Measurements from ENCODE around the gene CLCN7.

Gene CLCN7

DNA sequence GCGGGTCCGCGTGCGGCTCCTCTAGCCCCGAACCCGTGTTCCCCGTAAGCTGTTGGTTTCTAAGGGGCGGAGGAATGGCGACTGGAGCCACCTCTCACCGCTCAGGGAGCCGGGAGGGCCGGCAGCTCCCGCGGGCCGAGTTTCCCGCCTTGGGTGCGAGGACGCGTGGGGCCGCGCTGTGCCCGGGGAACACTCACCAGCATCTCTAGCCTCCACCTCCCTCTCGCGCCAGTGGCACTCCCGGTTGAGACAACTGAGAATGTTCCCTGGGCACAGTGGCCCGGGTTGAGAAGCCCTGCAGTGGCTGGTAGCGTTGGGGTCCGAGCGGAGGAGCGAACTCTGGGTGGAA is 18.9 kb upstream of the CLCN7 start:
- no peaks in the 10 kb centered on the region for H4K20me1 ChIP-seq (ENCODE audit: insufficient read depth)
- H3K79me2 ChIP-seq (ENCODE audit: insufficient read depth, low read depth), result peaks cover 20% of the 10 kb centered on the region
- peak overlapping the region; percentile 56 for H3K27ac ChIP-seq
- peak overlapping the region; percentile 63 for H2AFZ ChIP-seq (ENCODE audit: low read depth)
- H3K4me2 ChIP-seq, result peak overlapping the region; percentile 71
- no peak overlapping the region for H3K4me3 ChIP-seq (IDR thresholded peaks at IDR 0.05; ENCODE audit: insufficient read depth, low read depth, low read length)
- H3K9ac ChIP-seq, result peak overlapping the region; percentile 90
- peaks cover 15% of the 10 kb centered on the region for H3K4me1 ChIP-seq (ENCODE audit: low read depth, poor library complexity, severe bottlenecking)
- H3K36me3 ChIP-seq (ENCODE audit: insufficient read depth), result no peaks in the 10 kb centered on the region; the same call in 1 of the 2 replicates
- TF ChIP-seq CTCF (conservative IDR thresholded peaks at IDR 0.05; ENCODE audit: low read depth, low read length), result no peak
- H3K27me3 ChIP-seq (ENCODE audit: insufficient read depth, low read depth), result peaks cover 3% of the 10 kb centered on the region; the same call in 1 of the 2 replicates

GRCh38 chr16:1492923-1493745 is 18.3 kb upstream of the CLCN7 start, which contains the start of gene TELO2:
Gene TELO2, plus strand, starts transcription at chr16:1493360. Its CDS starts 922 bp downstream, at chr16:1494282.
- peak within 1 kb of the TSS; percentile 90 for H3K9ac ChIP-seq
- no peaks in the 10 kb centered on the region; the same call in 1 of the 2 replicates for H3K36me3 ChIP-seq (ENCODE audit: insufficient read depth)
- H3K4me1 ChIP-seq (ENCODE audit: low read depth, poor library complexity, severe bottlenecking), result peaks cover 15% of the 10 kb centered on the region
- H3K4me3 ChIP-seq (IDR thresholded peaks at IDR 0.05; ENCODE audit: insufficient read depth, low read depth, low read length), result no peak within 1 kb of the TSS
- peak within 1 kb of the TSS; percentile 75 for H2AFZ ChIP-seq (ENCODE audit: low read depth)
- peaks cover 20% of the 10 kb centered on the region for H3K79me2 ChIP-seq (ENCODE audit: insufficient read depth, low read depth)
- H4K20me1 ChIP-seq (ENCODE audit: insufficient read depth), result no peaks in the 10 kb centered on the region
- H3K4me2 ChIP-seq, result peak within 1 kb of the TSS; percentile 71
- peaks cover 7% of the 10 kb centered on the region; the same call in 1 of the 2 replicates for H3K27me3 ChIP-seq (ENCODE audit: insufficient read depth, low read depth)
- H3K27ac ChIP-seq, result peak within 1 kb of the TSS; percentile 58
- TF ChIP-seq CTCF (conservative IDR thresholded peaks at IDR 0.05; ENCODE audit: low read depth, low read length), result no peak

DNA sequence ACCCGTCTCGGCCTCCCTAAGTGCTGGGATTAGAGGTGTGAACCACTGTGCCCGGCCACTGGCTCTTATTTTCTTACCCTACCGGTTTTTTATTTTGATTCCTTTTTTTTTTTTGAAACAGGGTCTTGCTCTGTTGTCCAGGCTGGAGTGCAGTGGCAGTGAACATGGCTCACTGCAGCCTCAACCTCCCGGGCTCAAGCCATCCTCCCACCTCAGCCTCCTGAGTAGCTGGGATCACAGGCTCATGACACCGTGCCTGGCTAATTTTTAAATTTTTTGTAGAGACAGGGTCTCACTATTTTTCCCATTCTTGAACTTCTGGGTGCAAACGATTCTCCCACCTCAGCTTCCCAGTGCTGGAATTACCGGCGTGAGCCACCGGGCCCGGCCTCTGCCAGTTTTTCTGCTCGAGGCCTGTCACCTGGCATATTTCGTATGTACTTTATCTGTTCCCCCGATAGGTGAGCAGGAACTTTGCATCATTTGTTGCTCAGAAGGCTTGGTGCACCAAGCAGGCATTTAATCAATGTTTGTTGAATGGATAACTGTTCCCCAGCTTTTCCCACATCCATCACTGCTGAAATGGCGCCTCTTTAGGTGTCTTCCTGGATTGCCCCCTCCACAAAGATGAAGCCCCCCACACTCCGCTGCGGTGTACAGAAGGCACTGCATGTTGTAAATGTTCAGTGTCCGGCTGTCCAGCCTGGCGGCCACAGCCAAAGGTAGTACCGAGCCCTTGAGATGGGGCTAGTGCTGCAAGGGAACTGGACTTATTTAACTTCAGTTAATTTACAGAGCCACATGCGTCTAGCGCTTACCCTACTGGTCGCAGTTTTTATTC is 17.5 kb upstream of the CLCN7 start:
- Histone ChIP-seq H3K9ac (peak overlapping the region; percentile 90; the same call in 1 of the 2 replicates), H3K27me3 (ENCODE audit: insufficient read depth, low read depth) (peaks cover 12% of the 10 kb centered on the region; the same call in 1 of the 2 replicates), H3K4me2 (peak overlapping the region; percentile 49), H3K4me3 (IDR thresholded peaks at IDR 0.05; ENCODE audit: insufficient read depth, low read depth, low read length) (no peak overlapping the region), H3K27ac (peak overlapping the region; percentile 58), H2AFZ (ENCODE audit: low read depth) (peak overlapping the region; percentile 75), H4K20me1 (ENCODE audit: insufficient read depth) (no peaks in the 10 kb centered on the region), H3K36me3 (ENCODE audit: insufficient read depth) (no peaks in the 10 kb centered on the region; the same call in 1 of the 2 replicates), H3K4me1 (ENCODE audit: low read depth, poor library complexity, severe bottlenecking) (peaks cover 15% of the 10 kb centered on the region), H3K79me2 (ENCODE audit: insufficient read depth, low read depth) (peaks cover 20% of the 10 kb centered on the region)
- TF ChIP-seq CTCF (conservative IDR thresholded peaks at IDR 0.05; ENCODE audit: low read depth, low read length), result no peak

DNA sequence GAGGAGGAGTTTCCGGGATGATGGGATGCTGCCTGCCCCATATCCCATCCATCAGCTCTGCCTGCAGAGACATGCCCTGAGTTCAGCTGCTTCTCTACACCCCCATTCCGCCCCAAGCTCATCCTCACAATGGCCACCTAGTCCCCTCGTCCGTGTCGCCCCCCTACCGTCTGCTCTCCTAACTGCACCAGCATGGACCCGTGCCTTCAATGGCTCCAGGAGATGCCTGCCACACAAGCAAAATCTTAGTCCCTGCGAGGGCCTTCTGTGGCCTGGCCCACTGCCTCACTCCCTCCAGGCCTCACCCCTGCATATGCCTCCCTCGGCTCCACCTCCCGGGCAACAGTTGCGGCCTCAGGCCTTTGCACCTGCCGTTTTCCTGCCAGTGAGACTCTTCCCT is 16.5 kb upstream of the CLCN7 start:
- no peaks in the 10 kb centered on the region; the same call in 1 of the 2 replicates for H3K36me3 ChIP-seq (ENCODE audit: insufficient read depth)
- H3K4me1 ChIP-seq (ENCODE audit: low read depth, poor library complexity, severe bottlenecking), result peaks cover 15% of the 10 kb centered on the region
- no peak overlapping the region for H3K4me2 ChIP-seq
- H4K20me1 ChIP-seq (ENCODE audit: insufficient read depth), result no peaks in the 10 kb centered on the region
- H3K27ac ChIP-seq, result no peak overlapping the region
- TF ChIP-seq CTCF (conservative IDR thresholded peaks at IDR 0.05; ENCODE audit: low read depth, low read length), result no peak
- H3K79me2 ChIP-seq (ENCODE audit: insufficient read depth, low read depth), result peaks cover 20% of the 10 kb centered on the region
- no peak overlapping the region for H3K4me3 ChIP-seq (IDR thresholded peaks at IDR 0.05; ENCODE audit: insufficient read depth, low read depth, low read length)
- H3K27me3 ChIP-seq (ENCODE audit: insufficient read depth, low read depth), result peaks cover 22% of the 10 kb centered on the region
- no peak overlapping the region for H2AFZ ChIP-seq (ENCODE audit: low read depth)
- H3K9ac ChIP-seq, result no peak overlapping the region

Measured in KMS-11 (cell line).